Cardiac septum (tissue), 1 donor: Measurements from ENCODE around the gene CHCHD3. TPM values are rescaled to one million over a fixed set of nuclear protein-coding genes. Genes with fewer than 3 reads are reported as not detected.
"Not testable (repeated sequence)": the region's sequence is repeated elsewhere in the genome, so short reads cannot be mapped to it uniquely, and the experiment has no call there.

ENCODE experiments used
- DNase-seq: peaks from one replicate; pipeline ENCODE4 v3.0.0-alpha.2; 2020; ENCODE audit warnings: low spot score
- intact Hi-C: fragments of 100-400 bp; cut with DNase I; formaldehyde crosslinking; loops from one replicate; pipeline ENCODE4 v1.14.0; 2022
- total RNA-seq: library from RNA; stranded (reverse); fragmentation: NEBNext Ultra II Directional; extraction: Animal tissue kit (Norgen Biotek cat#: 25700); gene quantifications from one replicate; pipeline ENCODE4 v1.2.1, GENCODE V29; 2021
- donor health status: DM: no; HTN: no; CAD: no.

CHCHD3 gene
- total RNA-seq, 1 donor from 2014 or later, result 138 TPM

- no peak for DNase-seq
- intact Hi-C loops, result no loop called here
These were observed 111.6 kb downstream of the CHCHD3 start for GRCh38 chr7:132970257-132970656.

GRCh38 chr7:132969520-132969919 lies 112.4 kb downstream of the CHCHD3 start:
- DNase-seq, result no peak
- intact Hi-C loops, result no loop called here

GRCh38 chr7:132967470-132967848 lies 114.4 kb downstream of the CHCHD3 start:
- DNase-seq, intact Hi-C loops: not testable (repeated sequence)

DNA sequence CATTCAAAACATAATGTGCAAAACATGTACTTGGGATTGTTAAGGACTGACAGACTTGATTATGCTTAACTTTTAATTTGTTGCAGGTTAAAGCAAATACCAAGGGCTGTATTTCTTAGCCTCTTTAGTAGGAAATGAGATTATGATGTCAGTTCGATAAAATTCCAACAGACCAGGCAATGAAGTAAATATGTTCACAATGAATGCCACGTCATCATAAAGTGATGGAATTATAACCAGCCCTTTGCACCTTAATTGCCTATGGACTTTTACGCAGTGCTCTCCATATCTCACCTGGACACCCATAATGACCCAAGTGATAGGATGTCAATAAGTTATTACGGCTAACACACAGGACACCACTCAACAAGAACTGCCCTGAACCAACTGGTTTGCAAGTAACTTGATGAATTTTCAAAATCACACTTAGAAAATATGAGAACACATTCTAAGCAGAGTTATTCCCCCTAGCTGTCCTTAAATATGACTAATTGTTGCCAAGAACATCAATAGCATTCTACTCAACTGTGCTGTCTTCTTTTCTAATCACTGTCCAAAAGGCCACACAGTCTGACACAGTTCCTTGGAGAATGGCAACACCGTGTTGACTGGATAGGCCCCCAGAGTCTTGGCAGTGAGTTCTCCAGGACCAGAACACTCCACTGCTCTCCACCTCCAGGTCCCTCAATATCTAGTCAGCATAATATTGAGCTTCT lies 115.0 kb downstream of the CHCHD3 start:
- no peak for DNase-seq
- intact Hi-C loops, result no loop called here

DNA sequence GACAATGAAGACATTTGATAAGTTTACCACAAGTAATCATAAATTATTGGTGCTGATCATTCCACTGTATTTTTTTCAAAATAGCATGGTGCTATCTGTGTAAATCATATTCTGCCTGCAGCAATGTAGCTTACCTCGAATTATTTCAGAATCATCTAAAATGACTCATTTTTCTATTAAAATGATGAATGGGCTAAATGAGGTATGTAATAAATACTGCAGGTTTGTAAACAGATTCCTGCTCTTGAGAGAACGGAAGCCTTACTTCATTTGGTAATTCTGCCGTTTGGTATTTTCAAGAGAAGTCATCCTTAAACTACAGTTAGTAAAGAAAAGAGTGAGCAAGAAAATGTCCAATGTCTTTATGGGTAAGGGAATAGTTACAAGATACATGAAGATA lies 115.9 kb downstream of the CHCHD3 start:
- DNase-seq, result no peak
- intact Hi-C loops, result no loop called here

DNA sequence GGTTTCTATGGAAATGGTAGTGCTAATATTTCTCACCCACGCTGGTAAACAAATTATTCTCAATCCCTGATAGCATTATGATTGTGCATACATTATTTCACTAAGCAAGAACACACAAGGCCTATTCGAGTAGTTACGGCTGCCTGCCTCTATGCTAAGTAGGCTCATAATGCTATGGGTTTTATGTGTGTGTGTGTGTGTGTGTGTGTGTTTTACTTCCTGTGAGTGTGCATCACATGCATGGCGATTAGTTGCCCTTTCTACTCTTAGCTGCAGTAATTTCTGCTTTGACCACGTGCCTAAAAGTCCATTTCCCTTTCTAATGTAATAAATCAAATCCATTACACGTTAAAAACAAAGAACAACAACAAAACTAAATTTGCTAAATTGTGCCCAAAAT lies 117.0 kb downstream of the CHCHD3 start:
- intact Hi-C loops, result no loop called here
- no peak for DNase-seq

DNA sequence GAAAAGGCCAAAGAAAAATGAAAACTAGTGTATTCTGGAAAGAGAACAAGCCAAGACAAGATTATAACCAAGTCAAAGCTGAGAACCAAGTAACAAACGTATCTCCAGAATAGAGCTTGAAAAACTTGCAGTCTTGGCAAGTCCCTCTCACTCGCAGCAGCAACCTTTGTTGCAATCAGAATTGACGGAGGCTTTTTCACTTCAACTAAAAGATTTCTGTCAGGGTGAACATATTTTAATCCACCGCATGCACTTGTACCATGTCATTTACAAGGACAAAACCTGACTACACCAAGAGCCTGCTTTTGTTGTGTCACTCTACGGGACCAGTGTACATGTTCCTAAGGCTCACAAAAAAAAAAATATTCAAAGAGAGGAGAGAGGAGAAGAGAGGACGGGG lies 122.0 kb downstream of the CHCHD3 start:
- DNase-seq, result no peak

DNA sequence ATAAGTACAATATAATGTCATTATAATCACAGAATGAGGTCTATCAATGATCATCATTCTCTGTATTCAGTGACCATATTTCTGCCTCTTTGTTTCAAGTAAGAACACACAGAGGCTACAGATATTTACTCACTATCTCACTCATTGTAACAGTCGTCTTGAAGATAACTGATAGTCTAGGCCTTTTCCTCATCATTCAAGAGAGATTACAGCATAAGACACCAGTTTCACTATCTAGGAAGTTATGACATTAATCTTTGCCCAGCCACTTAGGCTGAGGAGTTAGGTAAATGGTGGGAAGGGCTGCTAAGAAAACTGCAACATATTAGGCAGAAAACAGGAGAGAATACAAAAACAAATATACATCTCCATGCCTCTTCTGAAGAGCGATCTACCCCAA lies 125.3 kb downstream of the CHCHD3 start:
- intact Hi-C loops, result no loop called here
- DNase-seq, result no peak

More for the DNA sequence above, 122.0 kb downstream of the CHCHD3 start:
- intact Hi-C loops, result no loop called here

DNA sequence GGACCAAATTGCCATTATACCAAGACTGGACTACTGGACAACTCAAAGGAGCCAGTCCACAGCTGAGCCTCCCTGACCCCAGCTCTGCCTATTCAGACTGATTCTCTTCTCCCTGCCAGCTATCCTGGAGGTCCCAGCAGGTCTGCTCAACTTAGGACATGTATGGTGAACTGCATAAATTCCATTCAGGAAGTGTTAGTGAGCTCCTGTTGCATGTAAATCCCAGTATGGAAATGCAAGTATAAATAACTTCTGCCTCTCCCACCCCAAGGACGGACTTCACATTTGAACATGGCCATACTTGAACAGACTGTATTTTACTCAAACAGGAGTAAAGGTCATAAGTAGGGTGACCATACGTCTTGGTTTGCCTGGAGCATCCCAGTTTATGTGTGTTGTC lies 128.4 kb downstream of the CHCHD3 start:
- intact Hi-C loops, result no loop called here
- DNase-seq, result no peak

- DNase-seq, result no peak
- intact Hi-C loops, result no loop called here
These were observed 131.2 kb downstream of the CHCHD3 start for GRCh38 chr7:132950725-132951124.

DNA sequence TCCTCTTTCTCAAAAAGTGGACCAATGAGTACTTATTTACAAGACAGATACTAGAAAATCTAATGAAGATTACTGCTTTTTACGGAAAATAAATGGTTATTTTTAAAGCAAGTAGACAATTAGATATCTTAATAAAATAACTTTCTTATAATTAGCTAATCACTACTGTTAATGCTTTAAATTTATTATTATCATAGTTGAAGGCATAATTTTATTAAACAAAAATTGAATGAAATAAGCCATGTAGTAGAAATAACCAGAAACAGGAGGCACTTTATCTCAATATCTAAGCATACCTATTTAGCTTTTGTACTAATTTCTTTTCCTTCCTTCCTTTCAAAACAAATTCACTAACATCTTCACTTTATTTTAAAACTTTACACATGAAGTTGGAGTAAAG lies 134.9 kb downstream of the CHCHD3 start:
- no peak for DNase-seq
- intact Hi-C loops, result no loop called here

DNA sequence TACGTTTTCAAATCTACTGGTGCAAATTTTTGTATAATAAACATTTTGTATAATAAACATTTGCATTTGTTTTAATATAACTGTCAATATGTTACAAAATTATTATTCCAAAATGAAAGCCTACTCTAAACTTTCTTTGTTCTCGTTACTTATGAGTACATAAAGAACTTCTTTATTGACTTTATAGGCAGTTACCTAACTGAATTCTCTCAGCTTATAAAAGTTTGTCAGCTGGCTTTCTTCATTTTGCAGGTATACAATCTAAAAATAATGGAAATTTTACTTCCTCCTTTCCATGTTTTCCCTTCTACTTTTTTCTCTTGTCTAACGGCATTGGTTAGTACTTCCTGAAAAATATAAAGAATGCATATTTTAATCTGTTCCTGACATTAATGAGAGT lies 137.1 kb downstream of the CHCHD3 start:
- DNase-seq, result no peak
- intact Hi-C loops, result no loop called here

DNA sequence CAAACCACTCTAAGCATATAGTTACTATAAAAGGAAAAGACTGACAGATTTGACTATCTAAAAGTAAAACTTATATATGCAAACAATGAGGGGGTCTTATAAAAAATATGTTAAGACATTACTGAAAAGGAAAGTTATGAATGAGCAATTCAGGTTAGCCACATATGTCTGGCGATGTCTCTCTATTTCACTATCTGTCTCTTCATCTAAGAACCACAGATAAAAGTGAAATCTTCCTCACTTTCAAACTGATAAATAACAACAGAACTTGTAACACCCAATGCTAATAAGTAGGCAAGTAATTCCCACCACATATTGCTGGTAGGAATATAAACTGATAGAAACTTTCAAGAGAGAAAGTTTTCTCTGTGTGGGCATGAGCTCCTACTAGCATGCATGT lies 138.2 kb downstream of the CHCHD3 start:
- DNase-seq, result no peak
- intact Hi-C loops, result no loop called here

GRCh38 chr7:132942701-132943100 lies 139.2 kb downstream of the CHCHD3 start:
- no peak for DNase-seq
- intact Hi-C loops, result no loop called here

GRCh38 chr7:132941905-132942304 lies 140.0 kb downstream of the CHCHD3 start:
- intact Hi-C loops, result no loop called here
- no peak for DNase-seq

DNA sequence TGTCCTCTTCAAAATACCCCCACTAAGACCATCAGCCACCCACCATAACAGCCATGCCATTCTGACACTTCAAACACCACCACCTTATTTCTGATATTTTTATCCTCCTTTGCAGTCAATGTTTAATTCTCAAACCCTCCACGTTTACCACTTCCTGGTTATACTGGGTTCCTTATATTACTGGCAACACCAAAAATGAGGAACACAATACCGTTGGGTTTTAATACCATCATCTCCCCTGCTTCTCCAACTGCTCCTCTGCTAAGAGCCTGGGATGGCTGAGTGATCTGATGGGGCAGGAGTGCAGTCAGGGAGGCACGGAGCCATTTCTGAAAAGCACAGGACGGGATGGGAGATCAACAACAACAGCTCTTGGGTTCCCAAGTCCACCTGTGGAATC lies 140.5 kb downstream of the CHCHD3 start:
- DNase-seq, result no peak
- intact Hi-C loops, result no loop called here

GRCh38 chr7:132940084-132940483 lies 141.8 kb downstream of the CHCHD3 start:
- intact Hi-C loops, result no loop called here
- no peak for DNase-seq

DNA sequence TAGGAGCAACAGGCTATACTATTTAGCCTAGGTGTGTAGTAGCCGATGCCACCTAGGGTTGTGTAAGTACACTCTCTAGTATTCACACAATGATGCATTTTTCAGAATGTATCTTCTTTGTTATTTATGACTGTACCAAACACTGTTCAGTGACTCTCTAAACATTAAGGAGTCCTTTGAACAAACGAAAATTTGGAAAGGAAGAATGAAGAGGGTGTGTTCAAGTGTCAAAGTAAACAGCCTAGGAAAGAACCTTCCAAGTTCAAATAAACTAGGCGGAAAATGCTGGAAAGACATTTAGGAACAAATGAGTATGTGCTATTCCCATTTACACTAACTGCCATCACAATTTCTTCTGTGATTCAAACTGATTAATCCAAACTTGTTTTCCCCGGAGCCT lies 142.4 kb downstream of the CHCHD3 start:
- DNase-seq, result no peak
- intact Hi-C loops, result no loop called here

GRCh38 chr7:132937286-132937685 lies 144.6 kb downstream of the CHCHD3 start:
- no peak for DNase-seq
- intact Hi-C loops, result no loop called here

DNA sequence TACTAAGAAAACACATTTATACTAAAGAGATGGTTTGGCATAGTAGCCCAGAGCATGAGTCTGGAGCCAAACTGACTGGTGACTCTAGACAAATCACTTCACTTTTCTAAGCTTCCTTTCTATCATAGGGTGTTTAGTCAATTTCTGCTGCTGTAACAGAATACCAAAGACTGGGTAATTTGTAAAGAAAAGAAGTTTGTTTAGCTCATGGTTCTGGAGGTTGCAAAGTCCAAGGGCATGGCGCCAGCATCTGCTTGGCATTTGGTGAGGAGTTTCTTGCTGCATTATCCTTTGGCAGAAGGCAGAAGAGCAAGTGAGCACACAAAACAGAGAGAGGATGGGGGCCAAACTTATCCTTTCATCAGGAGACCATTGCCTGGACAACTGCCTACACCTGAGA lies 146.3 kb downstream of the CHCHD3 start:
- DNase-seq, result no peak
- intact Hi-C loops, result no loop called here

DNA sequence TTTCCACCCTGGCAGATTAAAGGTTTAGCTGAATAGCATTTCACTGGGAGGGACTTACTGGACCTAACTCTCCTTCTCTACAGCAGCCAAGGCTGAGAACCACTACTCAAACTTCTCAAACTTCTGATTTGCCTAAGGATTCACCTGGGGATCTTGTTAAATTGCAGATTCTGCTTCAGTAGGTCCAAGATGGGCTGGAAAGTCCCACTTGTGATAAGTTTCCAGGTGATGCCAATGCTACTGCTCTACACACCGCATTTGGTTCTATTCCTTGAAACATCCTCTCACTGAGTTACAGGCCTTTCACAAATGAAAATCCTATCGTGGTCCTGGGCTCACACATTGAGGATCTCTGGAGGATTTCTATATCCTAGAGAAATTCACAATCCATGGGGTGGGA lies 147.9 kb downstream of the CHCHD3 start:
- intact Hi-C loops, result no loop called here
- DNase-seq, result no peak

GRCh38 chr7:132933072-132933458 lies 148.8 kb downstream of the CHCHD3 start:
- DNase-seq, result no peak
- intact Hi-C loops, result no loop called here
